HEK293T (cell line): ENCODE data around the gene KIRREL1.

Source experiments
- CTCF ChIA-PET: fragments of 350-600 bp; formaldehyde crosslinking; extraction: SDS; loops from one replicate; lab custom pipeline; 2021; ENCODE audit warnings: antibody characterized with exemption, inconsistent platforms; lab: Yijun Ruan, JAX
- POLR2A ChIA-PET: fragments of 350-600 bp; formaldehyde crosslinking; extraction: SDS; loops from one replicate; lab custom pipeline; 2020; ENCODE audit warnings: antibody characterized with exemption, inconsistent platforms; lab: Yijun Ruan, JAX
- DNase-seq: peaks from one replicate; pipeline ENCODE4 v3.0.0; 2012; ENCODE audit warnings: mixed read lengths; ENCODE audit errors: extremely low spot score
- ARNT ChIP-seq: fragments of 450-650 bp; IDR thresholded peaks from 2 replicates; pipeline ENCODE4 v1.6.1; 2017; ENCODE audit warnings: mild to moderate bottlenecking
- BHLHE40 ChIP-seq: fragments of 450-650 bp; IDR thresholded peaks from 2 replicates; pipeline ENCODE4 v1.6.1; 2016; ENCODE audit warnings: mild to moderate bottlenecking, moderate library complexity, borderline replicate concordance
- CTBP1 ChIP-seq: fragments of 450-650 bp; IDR thresholded peaks from 2 replicates; pipeline ENCODE4 v1.6.1; 2016; ENCODE audit warnings: borderline replicate concordance
- ELF4 ChIP-seq: fragments of 450-650 bp; IDR thresholded peaks from 2 replicates; pipeline ENCODE4 v1.6.1; 2017; ENCODE audit warnings: antibody characterized with exemption
- FOXA1 ChIP-seq: fragments of 450-650 bp; IDR thresholded peaks from 2 replicates; pipeline ENCODE4 v1.6.1; 2016; ENCODE audit warnings: mild to moderate bottlenecking
- FOXK2 ChIP-seq: fragments of 450-650 bp; IDR thresholded peaks from 2 replicates; pipeline ENCODE4 v1.6.1; 2016; ENCODE audit warnings: mild to moderate bottlenecking
- FOXM1 ChIP-seq: fragments of 450-650 bp; IDR thresholded peaks from 2 replicates; pipeline ENCODE4 v1.6.1; 2017; ENCODE audit warnings: mild to moderate bottlenecking, borderline replicate concordance
- HDGF ChIP-seq: fragments of 450-650 bp; IDR thresholded peaks from 2 replicates; pipeline ENCODE4 v1.6.1; 2017; ENCODE audit warnings: antibody characterized with exemption, borderline replicate concordance
- L3MBTL2 ChIP-seq: fragments of 450-650 bp; conservative IDR thresholded peaks from 2 replicates; pipeline ENCODE4 v1.6.1; 2016; ENCODE audit warnings: mild to moderate bottlenecking
- LEF1 ChIP-seq: fragments of 450-650 bp; IDR thresholded peaks from 2 replicates; pipeline ENCODE4 v1.6.1; 2017; ENCODE audit warnings: mild to moderate bottlenecking, borderline replicate concordance
- NFRKB ChIP-seq: fragments of 450-650 bp; IDR thresholded peaks from 2 replicates; pipeline ENCODE4 v1.6.1; 2016; ENCODE audit warnings: mild to moderate bottlenecking, moderate library complexity
- PKNOX1 ChIP-seq: fragments of 450-650 bp; IDR thresholded peaks from 2 replicates; pipeline ENCODE4 v1.6.1; 2016
- SP1 ChIP-seq: fragments of 450-650 bp; IDR thresholded peaks from 2 replicates; pipeline ENCODE4 v1.6.1; 2017
- SUZ12 ChIP-seq: fragments of 450-650 bp; IDR thresholded peaks from 2 replicates; pipeline ENCODE4 v1.6.1; 2016; ENCODE audit warnings: mild to moderate bottlenecking
- TARDBP ChIP-seq: fragments of 450-650 bp; IDR thresholded peaks from 2 replicates; pipeline ENCODE4 v1.6.1; 2016
- ZNF384 ChIP-seq: fragments of 450-650 bp; IDR thresholded peaks from 2 replicates; pipeline ENCODE4 v1.6.1; 2016

Gene KIRREL1

DNA sequence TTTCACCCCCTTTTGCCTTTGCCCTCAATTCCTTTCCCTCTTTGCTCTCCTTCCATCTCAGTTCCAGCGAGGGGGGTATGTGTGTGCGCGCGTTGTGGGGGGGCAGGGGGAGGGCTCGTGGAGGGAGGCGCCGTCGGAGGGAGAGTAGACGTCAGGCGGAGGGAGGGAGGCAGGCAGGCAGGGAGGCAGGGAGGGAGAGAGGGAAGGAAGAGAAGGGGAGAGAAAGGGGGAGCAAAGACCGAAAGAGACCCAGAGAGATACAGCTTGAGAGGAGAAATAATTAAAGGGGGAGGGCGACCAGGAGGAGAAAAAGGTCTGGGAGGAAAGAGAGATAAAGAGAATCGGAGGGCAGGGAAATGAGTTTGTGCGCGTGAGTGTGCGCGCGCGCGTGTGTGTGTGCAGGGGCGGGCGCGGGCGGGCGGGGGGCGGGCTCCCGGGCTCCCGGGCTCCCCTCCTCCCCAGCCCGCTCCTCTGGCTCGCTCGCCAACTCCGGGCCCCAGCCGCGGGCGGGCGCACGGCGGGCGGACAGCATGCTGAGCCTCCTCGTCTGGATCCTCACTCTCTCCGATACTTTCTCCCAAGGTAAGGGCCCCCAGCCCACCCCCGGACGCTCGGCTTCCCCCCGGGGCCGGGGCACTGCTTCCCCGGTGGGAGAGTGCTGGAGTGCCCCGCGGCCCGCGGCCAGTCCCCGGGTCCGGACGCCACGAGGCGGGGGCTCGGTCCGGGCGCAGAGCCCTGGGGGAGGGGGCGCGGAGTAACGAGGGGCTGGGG is at the start of gene KIRREL1:
KIRREL1 (plus strand) TSS at position 499 of the 771 bp plus-strand sequence; CDS start at position 531, 32 bp downstream.
- CTCF ChIA-PET: interaction anchor here (0.6 to 5.3 kb wide), 14 partner anchors 9 to 138 kb away, joined by 3 to 55 read pairs (median 6); no protein-coding TSS in a partner anchor
- POLR2A ChIA-PET: interaction anchor here (0.8 to 2.3 kb wide), 6 partner anchors 27 to 128 kb away, joined by 3 to 6 read pairs (median 4); no protein-coding TSS in a partner anchor
- no peak for TF ChIP-seq FOXK2
- no peak; the same call in 1 of the 2 replicates for TF ChIP-seq FOXM1
- TF ChIP-seq CTBP1: no peak
- TF ChIP-seq LEF1: no peak
- peak; percentile 17 for TF ChIP-seq L3MBTL2
- TF ChIP-seq ARNT: no peak
- TF ChIP-seq BHLHE40: no peak
- DNase-seq: peak; percentile 72

GRCh38 chr1:157944663-157945280 is 48.7 kb upstream of the KIRREL1 start:
- CTCF ChIA-PET: interaction anchor here (1.2 kb wide), 1 partner anchor 19 kb away, joined by 4 read pairs; no protein-coding TSS in a partner anchor

DNA sequence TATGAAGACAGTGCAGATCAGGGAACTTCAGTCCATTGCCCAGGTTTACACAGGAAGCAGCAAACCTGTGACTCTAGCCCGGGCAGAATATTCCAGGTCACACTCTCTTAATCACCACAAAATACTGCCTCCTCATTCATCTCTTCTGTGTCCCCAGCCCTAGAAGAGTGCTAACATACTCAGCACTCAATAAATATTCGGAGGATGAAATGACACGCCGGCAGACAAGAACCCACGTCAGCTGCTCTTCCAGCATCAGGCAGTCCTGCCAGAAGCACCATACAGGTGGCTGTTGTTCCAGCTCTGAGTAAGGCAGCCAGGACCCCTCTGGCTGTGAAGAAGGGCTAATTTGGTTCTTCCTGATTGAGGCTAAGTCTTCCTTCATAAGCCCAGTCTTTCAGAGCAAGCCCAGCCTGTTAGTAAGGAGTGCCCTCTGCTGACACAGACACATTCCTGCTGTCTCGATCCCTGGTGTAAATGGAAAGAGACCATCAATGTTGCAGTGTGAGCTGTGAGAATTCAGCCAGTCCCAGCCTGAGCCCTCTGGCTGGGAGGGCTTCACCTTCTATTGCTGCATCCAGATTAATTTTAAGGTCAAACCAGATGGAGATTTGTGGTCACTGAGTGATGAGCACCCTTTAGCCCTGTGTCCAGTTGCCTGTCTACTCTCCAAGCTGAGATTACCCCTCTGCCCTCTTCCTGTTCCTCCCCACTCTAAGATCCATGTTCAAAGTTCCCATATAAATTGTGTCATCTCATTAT is 45.0 kb upstream of the KIRREL1 start:
- DNase-seq: peak; percentile 53
- ChIA-PET POLR2A (no interaction called here), CTCF (interaction anchor here (0.6 to 1.7 kb wide), 7 partner anchors 12 to 368 kb away, joined by 3 to 4 read pairs (median 3); no protein-coding TSS in a partner anchor)
- TF ChIP-seq BHLHE40 (no peak), FOXM1 (no peak), ARNT (no peak), CTBP1 (no peak), ELF4 (no peak), SUZ12 (no peak), ZNF384 (no peak), HDGF (no peak), LEF1 (no peak), PKNOX1 (no peak), L3MBTL2 (no peak), SP1 (no peak), NFRKB (no peak), FOXA1 (no peak)

More at GRCh38 chr1:157944663-157945280, 48.7 kb upstream of the KIRREL1 start:
- no peak for DNase-seq
- POLR2A ChIA-PET: no interaction called here
- TF ChIP-seq PKNOX1: no peak
- no peak for TF ChIP-seq FOXM1

DNA sequence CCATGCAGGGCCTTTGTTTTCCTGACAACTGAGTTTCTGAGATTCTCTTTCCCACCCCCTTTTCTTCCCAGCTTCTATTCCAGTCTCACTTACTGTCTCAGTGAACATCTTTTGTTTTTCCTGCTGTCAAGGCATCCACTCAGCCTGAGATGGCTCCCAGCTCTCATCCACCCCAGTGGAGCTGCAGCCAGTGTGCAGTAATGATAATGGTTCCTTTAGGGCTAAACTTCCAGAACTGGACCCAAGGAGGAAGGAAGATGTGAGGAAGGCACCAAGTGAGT is 44.4 kb upstream of the KIRREL1 start:
- POLR2A ChIA-PET: no interaction called here
- CTCF ChIA-PET: interaction anchor here (0.6 to 1.7 kb wide), 6 partner anchors 11 to 173 kb away, joined by 3 to 4 read pairs (median 3); no protein-coding TSS in a partner anchor
- TF ChIP-seq LEF1 (no peak), SP1 (no peak), NFRKB (no peak), TARDBP (no peak), L3MBTL2 (no peak), FOXA1 (no peak), FOXK2 (no peak), ZNF384 (no peak), FOXM1 (no peak), ELF4 (no peak), SUZ12 (no peak), PKNOX1 (no peak), ARNT (no peak), BHLHE40 (no peak), CTBP1 (no peak)
- DNase-seq: no peak

DNA sequence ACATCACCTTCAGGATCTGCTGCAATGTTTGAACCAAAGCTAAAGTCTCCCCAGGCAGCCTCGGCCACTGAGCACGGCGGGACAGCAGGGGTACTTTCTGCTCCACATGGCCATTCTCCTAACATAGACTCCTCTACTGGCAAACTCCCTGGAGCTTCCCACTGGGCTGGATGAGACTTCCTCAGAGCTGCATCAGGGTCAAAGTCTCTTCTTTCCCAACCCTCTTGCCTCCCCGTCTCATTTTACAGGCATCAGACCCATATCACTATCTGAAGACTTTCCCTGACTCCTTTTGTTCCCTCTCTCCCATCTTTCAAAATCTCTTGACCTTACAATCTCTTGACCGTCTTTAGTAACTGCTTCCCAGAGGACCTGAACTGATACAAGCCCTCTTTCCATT is 42.2 kb upstream of the KIRREL1 start:
- POLR2A ChIA-PET: no interaction called here
- CTCF ChIA-PET: interaction anchor here (0.7 to 1.1 kb wide), 3 partner anchors 139 to 174 kb away, joined by 3 to 4 read pairs (median 3); no protein-coding TSS in a partner anchor
- no peak for DNase-seq
- no peak for TF ChIP-seq ZNF384
- TF ChIP-seq ARNT: no peak
- no peak for TF ChIP-seq FOXA1
- TF ChIP-seq TARDBP: no peak
- no peak for TF ChIP-seq PKNOX1
- TF ChIP-seq SUZ12: no peak
- no peak for TF ChIP-seq HDGF
